ENCODE data around the gene UBE3D.

The UBE3D gene

GRCh38 chr6:83096791-83097190, 31.1 kb upstream of the UBE3D start:
- no peak for TF ChIP-seq CTCF (IDR thresholded peaks at IDR 0.05; ENCODE audit: borderline replicate concordance, insufficient read depth, low read depth, low read length)

GRCh38 chr6:83092756-83093399, 27.2 kb upstream of the UBE3D start:
- no peak overlapping the region for H3K4me3 ChIP-seq (ENCODE audit: low read depth, low read length)
- no peak for TF ChIP-seq CTCF (IDR thresholded peaks at IDR 0.05; ENCODE audit: borderline replicate concordance, insufficient read depth, low read depth, low read length)

More at GRCh38 chr6:83096791-83097190, 31.1 kb upstream of the UBE3D start:
- no peak overlapping the region for H3K4me3 ChIP-seq (ENCODE audit: low read depth, low read length)

GRCh38 chr6:83086751-83087150, 21.1 kb upstream of the UBE3D start:
- TF ChIP-seq CTCF (IDR thresholded peaks at IDR 0.05; ENCODE audit: borderline replicate concordance, insufficient read depth, low read depth, low read length) = no peak
- H3K4me3 ChIP-seq (ENCODE audit: low read depth, low read length) = no peak overlapping the region

GRCh38 chr6:83083476-83083875, 17.8 kb upstream of the UBE3D start:
- TF ChIP-seq CTCF (IDR thresholded peaks at IDR 0.05; ENCODE audit: borderline replicate concordance, insufficient read depth, low read depth, low read length) = no peak
- H3K4me3 ChIP-seq (ENCODE audit: low read depth, low read length) = no peak overlapping the region

- no peak for TF ChIP-seq CTCF (IDR thresholded peaks at IDR 0.05; ENCODE audit: borderline replicate concordance, insufficient read depth, low read depth, low read length)
- H3K4me3 ChIP-seq (ENCODE audit: low read depth, low read length) = no peak overlapping the region
Measured at GRCh38 chr6:83073615-83074014, 8.0 kb upstream of the UBE3D start.

- TF ChIP-seq CTCF (IDR thresholded peaks at IDR 0.05; ENCODE audit: borderline replicate concordance, insufficient read depth, low read depth, low read length) = no peak
Measured at GRCh38 chr6:83072726-83073125, 7.1 kb upstream of the UBE3D start.

GRCh38 chr6:83071707-83072106, 6.1 kb upstream of the UBE3D start:
- no peak overlapping the region for H3K4me3 ChIP-seq (ENCODE audit: low read depth, low read length)
- no peak for TF ChIP-seq CTCF (IDR thresholded peaks at IDR 0.05; ENCODE audit: borderline replicate concordance, insufficient read depth, low read depth, low read length)

More at GRCh38 chr6:83072726-83073125, 7.1 kb upstream of the UBE3D start:
- H3K4me3 ChIP-seq (ENCODE audit: low read depth, low read length) = no peak overlapping the region

All from GM12875 (cell line).